OCI-LY7 (cell line): ENCODE results near the gene PSMG3. TPM values are rescaled to one million over a fixed set of nuclear protein-coding genes. Genes with fewer than 3 reads are reported as not detected.

Source experiments
- BruUV-seq: library from RNA; stranded (reverse); fragments of 400-500 nt; replicated peaks from 2 replicates; lab custom pipeline; 2021; lab: Mats Ljungman, UMichigan
- CTCF ChIA-PET: fragments of 300-600 bp; sonication (Branson Sonifier 250); formaldehyde crosslinking; loops from one replicate; lab custom pipeline; 2022; ENCODE audit warnings: antibody characterized with exemption; ENCODE audit not compliant: unreplicated experiment; lab: Charles Lee
- POLR2A ChIA-PET: fragments of 300-600 bp; sonication (Branson Sonifier 250); formaldehyde crosslinking; loops from one replicate; lab custom pipeline; 2022; ENCODE audit warnings: antibody characterized with exemption; lab: Charles Lee
- DNase-seq: peaks from one replicate; pipeline ENCODE4 v3.0.0-alpha.2; 2015; ENCODE audit warnings: low spot score
- H2AFZ ChIP-seq: fragments of 200-600 bp; sonication (generic), shearing (Covaris generic); 2 replicates; pipeline ENCODE4 v1.6.1; 2014; ENCODE audit warnings: mild to moderate bottlenecking, antibody characterized with exemption, low read length, moderate library complexity
- H3K27ac ChIP-seq: fragments of 200-600 bp; sonication (generic); 2 replicates; pipeline ENCODE4 v1.5.1; 2014; ENCODE audit warnings: mixed run types, low read depth, mild to moderate bottlenecking, moderate library complexity, low read length, inconsistent platforms; ENCODE audit not compliant: poor library complexity, severe bottlenecking
- H3K36me3 ChIP-seq: fragments of 200-600 bp; sonication (generic); 2 replicates; pipeline ENCODE4 v1.6.1; 2014; ENCODE audit warnings: mild to moderate bottlenecking, antibody characterized with exemption, low read length, moderate library complexity, mixed read lengths; ENCODE audit not compliant: insufficient read depth
- H3K4me1 ChIP-seq: fragments of 200-600 bp; sonication (generic); 2 replicates; pipeline ENCODE4 v1.5.1; 2014; ENCODE audit warnings: mild to moderate bottlenecking, low read length; ENCODE audit not compliant: insufficient read depth, poor library complexity, severe bottlenecking
- H3K4me2 ChIP-seq: fragments of 200-600 bp; sonication (generic); 2 replicates; pipeline ENCODE4 v1.6.1; 2014; ENCODE audit warnings: mild to moderate bottlenecking, low read length
- H3K4me3 ChIP-seq: fragments of 200-600 bp; sonication (generic); 2 replicates; pipeline ENCODE4 v1.5.1; 2014; ENCODE audit warnings: mild to moderate bottlenecking, low read depth, low read length; ENCODE audit not compliant: poor library complexity, severe bottlenecking
- H3K79me2 ChIP-seq: fragments of 200-600 bp; sonication (generic); 2 replicates; pipeline ENCODE4 v1.6.1; 2016; ENCODE audit warnings: low read depth, mild to moderate bottlenecking, low read length, moderate library complexity, mixed read lengths; ENCODE audit not compliant: insufficient read depth
- H3K9me2 ChIP-seq: fragments of 200-600 bp; sonication (generic); 2 replicates; pipeline ENCODE4 v1.6.1; 2016; ENCODE audit warnings: mild to moderate bottlenecking, low read length, mixed read lengths; ENCODE audit not compliant: insufficient read depth
- H3K9me3 ChIP-seq: fragments of 200-600 bp; sonication (generic); 2 replicates; pipeline ENCODE4 v1.6.1; 2014; ENCODE audit warnings: mild to moderate bottlenecking, mixed run types, low read length, mixed read lengths
- H4K20me1 ChIP-seq: fragments of 200-600 bp; sonication (generic); 2 replicates; pipeline ENCODE4 v1.6.1; 2014; ENCODE audit warnings: mild to moderate bottlenecking, antibody characterized with exemption, low read length, moderate library complexity, mixed read lengths; ENCODE audit not compliant: insufficient read depth
- CTCF ChIP-seq: fragments of 200-600 bp; sonication (generic); conservative IDR thresholded peaks from 2 replicates; pipeline ENCODE4 v1.5.1; 2014; ENCODE audit warnings: mild to moderate bottlenecking, antibody characterized with exemption, low read length, moderate library complexity, mixed read lengths
- EZH2phosphoT487 ChIP-seq: fragments of 200-600 bp; sonication (generic); IDR thresholded peaks from 2 replicates; pipeline ENCODE4 v1.6.1; 2018; ENCODE audit warnings: low read depth, borderline replicate concordance, mild to moderate bottlenecking, mixed run types, antibody characterized with exemption, low read length, moderate library complexity, mixed read lengths
- intact Hi-C: fragments of 100-400 bp; cut with micrococcal nuclease; formaldehyde crosslinking; loops from one replicate; pipeline ENCODE4 v1.10.0; 2022; ENCODE audit not compliant: unreplicated experiment
- total RNA-seq, 2 experiments: library from RNA; depleted of rRNA in 1 of 2; stranded (reverse); fragments of >200 nt in 1 of 2; shearing (Covaris generic) in 1 of 2; gene quantifications; 2 replicates each; pipeline ENCODE4 v1.2.3, GENCODE V29; 2014 to 2022

The PSMG3 gene
- total RNA-seq, 2 experiments from 2014 or later = 63.7 to 129 TPM

- Histone ChIP-seq H3K27ac (no peak overlapping the region), H3K9me2 (no peaks in the 10 kb centered on the region), H3K36me3 (peaks cover 77% of the 10 kb centered on the region), H2AFZ (no peak overlapping the region), H3K9me3 (no peaks in the 10 kb centered on the region), H3K4me2 (no peak overlapping the region), H4K20me1 (no peaks in the 10 kb centered on the region; the same call in 1 of the 2 replicates), H3K4me1 (no peaks in the 10 kb centered on the region), H3K79me2 (peaks cover 8% of the 10 kb centered on the region; the same call in 1 of the 2 replicates), H3K4me3 (no peak overlapping the region)
- intact Hi-C loops = no loop called here
- ChIA-PET POLR2A (no interaction called here), CTCF (no interaction called here)
- BruUV-seq = no TSS peak
- no peak for DNase-seq
- TF ChIP-seq EZH2phosphoT487 (no peak), CTCF (no peak)
Observed at GRCh38 chr7:1539882-1540775, 29.7 kb downstream of the PSMG3 start.

GRCh38 chr7:1539181-1539881 lies 30.5 kb downstream of the PSMG3 start:
- peaks cover 13% of the 10 kb centered on the region for H3K79me2 ChIP-seq
- H3K9me2 ChIP-seq = no peaks in the 10 kb centered on the region
- H2AFZ ChIP-seq = no peak overlapping the region
- no TSS peak for BruUV-seq
- no peak for TF ChIP-seq EZH2phosphoT487
- no peak for TF ChIP-seq CTCF
- no peak for DNase-seq
- no peaks in the 10 kb centered on the region for H3K9me3 ChIP-seq
- no peak overlapping the region for H3K4me2 ChIP-seq
- peaks cover 78% of the 10 kb centered on the region for H3K36me3 ChIP-seq
- no peaks in the 10 kb centered on the region; the same call in 1 of the 2 replicates for H4K20me1 ChIP-seq
- H3K4me3 ChIP-seq = no peak overlapping the region
- no peak overlapping the region for H3K27ac ChIP-seq
- ChIA-PET POLR2A (no interaction called here), CTCF (interaction anchor here (0.5 kb wide), 1 partner anchor 22 kb away, joined by 6 read pairs; no protein-coding TSS in a partner anchor)
- intact Hi-C loops = no loop called here
- no peaks in the 10 kb centered on the region for H3K4me1 ChIP-seq
